ENCODE results near the gene OSTM1. TPM values are rescaled to one million over a fixed set of nuclear protein-coding genes. Genes with fewer than 3 reads are reported as not detected.

OSTM1 gene
- total and polyA plus RNA-seq, 10 of the 15 experiments (the other 5 are each of a cell fraction or from before 2014, with no cell fraction given) = 3.0 to 17.1 (median 5.8) TPM

DNA sequence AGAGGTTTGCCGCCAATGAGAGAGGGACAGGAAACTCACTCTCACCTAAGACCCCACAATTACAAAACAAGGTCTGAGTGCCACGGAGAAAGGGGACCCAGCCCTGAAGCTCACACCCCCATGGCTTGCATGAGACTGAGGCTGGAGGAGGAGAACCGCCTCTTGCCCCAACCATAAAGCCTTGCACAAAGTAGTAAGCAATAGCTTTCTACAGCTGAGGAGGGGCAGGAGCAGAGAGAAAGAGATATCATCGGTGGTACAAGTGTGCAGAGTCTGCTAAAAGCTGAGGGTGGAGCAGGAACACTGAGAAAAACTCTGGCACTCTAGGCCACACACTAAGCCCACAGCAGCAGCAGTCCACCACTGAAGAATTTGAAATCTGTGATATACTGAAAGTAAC is 37.7 kb downstream of the OSTM1 start:
- Histone ChIP-seq H3K27me3 (replicated peaks in 1 of 2; ENCODE audit: control insufficient read depth in 2 of 2, insufficient read depth in 2 of 2, low read length in 1 of 2) (no peaks in the 10 kb centered on the region), H3K4me2 (ENCODE audit: control insufficient read depth, insufficient read depth) (no peak overlapping the region), H3K79me2 (ENCODE audit: control insufficient read depth, insufficient read depth, low read length) (no peaks in the 10 kb centered on the region), H3K27ac (ENCODE audit: control insufficient read depth, insufficient read depth) (no peak overlapping the region), H3K9me3 (replicated peaks; ENCODE audit: control insufficient read depth, insufficient read depth, low read length) (no peaks in the 10 kb centered on the region), H2AFZ (ENCODE audit: control insufficient read depth, low read depth, low read length) (no peak overlapping the region), H3K36me3 (ENCODE audit: control insufficient read depth in 2 of 2, insufficient read depth in 2 of 2, low read length in 1 of 2) (no peaks in the 10 kb centered on the region; a peak in 1 of 4 replicates), H4K20me1 (ENCODE audit: control insufficient read depth, insufficient read depth) (no peaks in the 10 kb centered on the region), H3K4me1 (ENCODE audit: control insufficient read depth, insufficient read depth, low read length) (no peaks in the 10 kb centered on the region), H3K4me3 (no peak overlapping the region), H3K9ac (ENCODE audit: control insufficient read depth, insufficient read depth, low read length) (no peak overlapping the region)
- 98% methylated on average over 4 of the region's 4 CpGs for WGBS (ENCODE audit: insufficient coverage, insufficient replicate concordance, low lambda C conversion rate, missing lambda C conversion rate)
- DNase-seq (ENCODE audit: low read depth, low spot score) (no peak), FAIRE-seq (no peak), ATAC-seq (no peak)
- BruUV-seq (replicated peaks) = no TSS peak
- ChIA-PET SMC1A (ENCODE audit: uncharacterized antibody, unreplicated experiment) (no interaction called here), CTCF (interaction anchor here (1.2 kb wide), 1 partner anchor 170 kb away, joined by 3 read pairs; no protein-coding TSS in a partner anchor), RAD21 (ENCODE audit: unreplicated experiment) (no interaction called here), POLR2A (no interaction called here)
- in situ Hi-C loops (cut with MboI) (no loop called here), intact Hi-C loops (cut with micrococcal nuclease; ENCODE audit: unreplicated experiment) (no loop called here)
- TF ChIP-seq, protein P1, sequence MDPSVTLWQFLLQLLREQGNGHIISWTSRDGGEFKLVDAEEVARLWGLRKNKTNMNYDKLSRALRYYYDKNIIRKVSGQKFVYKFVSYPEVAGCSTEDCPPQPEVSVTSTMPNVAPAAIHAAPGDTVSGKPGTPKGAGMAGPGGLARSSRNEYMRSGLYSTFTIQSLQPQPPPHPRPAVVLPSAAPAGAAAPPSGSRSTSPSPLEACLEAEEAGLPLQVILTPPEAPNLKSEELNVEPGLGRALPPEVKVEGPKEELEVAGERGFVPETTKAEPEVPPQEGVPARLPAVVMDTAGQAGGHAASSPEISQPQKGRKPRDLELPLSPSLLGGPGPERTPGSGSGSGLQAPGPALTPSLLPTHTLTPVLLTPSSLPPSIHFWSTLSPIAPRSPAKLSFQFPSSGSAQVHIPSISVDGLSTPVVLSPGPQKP (IDR thresholded peaks at IDR 0.05; ENCODE audit: low read depth, low read length) = no peak
- TF ChIP-seq, protein P2, sequence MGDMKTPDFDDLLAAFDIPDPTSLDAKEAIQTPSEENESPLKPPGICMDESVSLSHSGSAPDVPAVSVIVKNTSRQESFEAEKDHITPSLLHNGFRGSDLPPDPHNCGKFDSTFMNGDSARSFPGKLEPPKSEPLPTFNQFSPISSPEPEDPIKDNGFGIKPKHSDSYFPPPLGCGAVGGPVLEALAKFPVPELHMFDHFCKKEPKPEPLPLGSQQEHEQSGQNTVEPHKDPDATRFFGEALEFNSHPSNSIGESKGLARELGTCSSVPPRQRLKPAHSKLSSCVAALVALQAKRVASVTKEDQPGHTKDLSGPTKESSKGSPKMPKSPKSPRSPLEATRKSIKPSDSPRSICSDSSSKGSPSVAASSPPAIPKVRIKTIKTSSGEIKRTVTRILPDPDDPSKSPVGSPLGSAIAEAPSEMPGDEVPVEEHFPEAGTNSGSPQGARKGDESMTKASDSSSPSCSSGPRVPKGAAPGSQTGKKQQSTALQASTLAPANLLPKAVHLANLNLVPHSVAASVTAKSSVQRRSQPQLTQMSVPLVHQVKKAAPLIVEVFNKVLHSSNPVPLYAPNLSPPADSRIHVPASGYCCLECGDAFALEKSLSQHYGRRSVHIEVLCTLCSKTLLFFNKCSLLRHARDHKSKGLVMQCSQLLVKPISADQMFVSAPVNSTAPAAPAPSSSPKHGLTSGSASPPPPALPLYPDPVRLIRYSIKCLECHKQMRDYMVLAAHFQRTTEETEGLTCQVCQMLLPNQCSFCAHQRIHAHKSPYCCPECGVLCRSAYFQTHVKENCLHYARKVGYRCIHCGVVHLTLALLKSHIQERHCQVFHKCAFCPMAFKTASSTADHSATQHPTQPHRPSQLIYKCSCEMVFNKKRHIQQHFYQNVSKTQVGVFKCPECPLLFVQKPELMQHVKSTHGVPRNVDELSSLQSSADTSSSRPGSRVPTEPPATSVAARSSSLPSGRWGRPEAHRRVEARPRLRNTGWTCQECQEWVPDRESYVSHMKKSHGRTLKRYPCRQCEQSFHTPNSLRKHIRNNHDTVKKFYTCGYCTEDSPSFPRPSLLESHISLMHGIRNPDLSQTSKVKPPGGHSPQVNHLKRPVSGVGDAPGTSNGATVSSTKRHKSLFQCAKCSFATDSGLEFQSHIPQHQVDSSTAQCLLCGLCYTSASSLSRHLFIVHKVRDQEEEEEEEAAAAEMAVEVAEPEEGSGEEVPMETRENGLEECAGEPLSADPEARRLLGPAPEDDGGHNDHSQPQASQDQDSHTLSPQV (IDR thresholded peaks at IDR 0.05) = no peak
- TF ChIP-seq ZZZ3 (IDR thresholded peaks at IDR 0.05; ENCODE audit: control insufficient read depth, insufficient read length, low read depth) (no peak), RBBP5 (conservative IDR thresholded peaks at IDR 0.05) (no peak), BACH1 (IDR thresholded peaks at IDR 0.05; ENCODE audit: borderline replicate concordance) (no peak)
